ENCODE data around the gene IFIT1B. TPM values are rescaled to one million over a fixed set of nuclear protein-coding genes. Genes with fewer than 3 reads are reported as not detected.
A peak's percentile ranks its signal among the peaks of the same experiment; 100 is the strongest.
"Not testable (repeated sequence)": the region's sequence is repeated elsewhere in the genome, so short reads cannot be mapped to it uniquely, and the experiment has no call there.

IFIT1B gene, protein sequence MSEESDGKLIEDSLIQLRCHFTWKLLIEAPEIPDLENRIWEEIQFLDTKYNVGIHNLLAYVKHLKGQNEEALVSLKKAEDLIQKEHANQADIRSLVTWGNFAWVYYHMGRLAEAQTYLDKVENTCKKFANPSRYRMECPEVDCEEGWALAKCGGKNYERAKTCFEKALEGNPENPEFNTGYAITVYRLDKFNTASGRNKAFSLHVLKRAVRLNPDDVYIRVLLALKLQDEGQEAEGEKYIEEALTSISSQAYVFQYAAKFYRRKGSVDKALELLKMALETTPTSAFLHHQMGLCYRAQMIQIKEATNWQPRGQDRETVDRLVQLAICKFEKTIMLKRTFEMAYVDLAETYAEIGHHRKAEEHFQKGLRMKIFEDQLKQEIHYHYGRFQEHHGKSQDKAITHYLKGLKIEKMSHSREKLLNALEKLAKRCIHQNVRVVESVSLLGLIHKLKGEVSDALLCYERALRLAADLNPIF
- total RNA-seq (10 to 100 TPM in 1 of 7 donors, 1 to 10 TPM in 3, under 1 TPM in 1, not detected in 2; 0.49 to 36.9 (median 2.9) TPM), polyA plus RNA-seq (under 1 TPM in 1 of 3 donors, not detected in 2; 0.04 TPM)
- long read RNA-seq, donor 1, transcript IFIT1B-201 (2 exons, 1,972 nt), result major isoform, 6 of 6 reads
- long read RNA-seq, donor 1, partial matches to known transcripts, result 0 of 6 reads
- long read RNA-seq, donor 1, other reads (novel, unspliced or antisense), result 0 of 6 reads
- long read RNA-seq, donor 2, transcript IFIT1B-201 (2 exons, 1,972 nt), result major isoform, 8 of 8 reads
- long read RNA-seq, donor 2, partial matches to known transcripts, result 0 of 8 reads
- long read RNA-seq, donor 2, other reads (novel, unspliced or antisense), result 0 of 8 reads

DNA sequence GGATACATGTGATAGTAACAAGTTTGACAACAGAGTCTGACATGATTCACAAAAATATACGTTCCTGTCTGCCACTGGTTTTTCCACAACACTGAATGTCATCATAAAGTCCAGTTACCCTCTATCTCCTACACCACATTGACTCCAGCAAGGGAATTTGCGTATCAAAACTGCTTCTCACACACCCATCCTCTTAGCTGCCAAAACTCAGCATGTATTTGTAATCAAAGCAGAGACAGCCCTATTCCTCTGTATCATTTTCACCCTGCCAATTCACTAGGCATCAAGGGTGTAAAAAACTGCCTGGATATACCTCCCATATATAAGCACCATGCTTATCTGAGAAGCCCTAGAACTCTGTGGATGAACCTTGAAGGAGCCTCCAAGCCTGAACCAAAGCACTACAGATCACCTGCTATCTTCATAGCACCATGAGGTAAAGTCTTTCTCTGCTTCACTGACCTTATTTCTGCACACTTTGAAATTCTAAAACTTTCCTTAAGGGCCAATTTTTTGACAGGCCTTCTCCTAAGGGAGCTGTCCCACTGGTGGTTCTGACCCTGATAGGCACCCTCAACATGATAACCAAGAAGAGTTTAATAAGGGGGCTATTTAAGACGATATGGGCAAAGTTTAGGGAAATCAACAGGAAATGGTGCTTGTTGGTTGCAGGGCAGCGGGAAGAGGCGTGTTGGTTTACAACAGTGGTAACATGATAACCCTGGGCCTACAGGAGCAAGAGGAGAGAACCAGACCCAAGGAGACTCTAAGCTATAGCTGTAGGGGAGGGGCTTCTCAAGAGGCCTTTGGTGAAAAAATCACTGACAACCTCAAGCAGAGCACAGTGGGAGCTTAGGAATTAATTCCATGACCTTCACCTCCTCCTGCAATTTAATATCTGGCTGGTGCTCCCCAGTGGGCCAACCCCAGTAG lies at the start of gene IFIT1B:
TSS of gene IFIT1B (plus strand) at position 352 of the 933 bp plus-strand sequence. CDS start at position 432, 80 bp downstream.
- intact Hi-C loops (cut with DNase I; ENCODE audit: low total_unique reads), result no loop called here
- TF ChIP-seq, protein P1, sequence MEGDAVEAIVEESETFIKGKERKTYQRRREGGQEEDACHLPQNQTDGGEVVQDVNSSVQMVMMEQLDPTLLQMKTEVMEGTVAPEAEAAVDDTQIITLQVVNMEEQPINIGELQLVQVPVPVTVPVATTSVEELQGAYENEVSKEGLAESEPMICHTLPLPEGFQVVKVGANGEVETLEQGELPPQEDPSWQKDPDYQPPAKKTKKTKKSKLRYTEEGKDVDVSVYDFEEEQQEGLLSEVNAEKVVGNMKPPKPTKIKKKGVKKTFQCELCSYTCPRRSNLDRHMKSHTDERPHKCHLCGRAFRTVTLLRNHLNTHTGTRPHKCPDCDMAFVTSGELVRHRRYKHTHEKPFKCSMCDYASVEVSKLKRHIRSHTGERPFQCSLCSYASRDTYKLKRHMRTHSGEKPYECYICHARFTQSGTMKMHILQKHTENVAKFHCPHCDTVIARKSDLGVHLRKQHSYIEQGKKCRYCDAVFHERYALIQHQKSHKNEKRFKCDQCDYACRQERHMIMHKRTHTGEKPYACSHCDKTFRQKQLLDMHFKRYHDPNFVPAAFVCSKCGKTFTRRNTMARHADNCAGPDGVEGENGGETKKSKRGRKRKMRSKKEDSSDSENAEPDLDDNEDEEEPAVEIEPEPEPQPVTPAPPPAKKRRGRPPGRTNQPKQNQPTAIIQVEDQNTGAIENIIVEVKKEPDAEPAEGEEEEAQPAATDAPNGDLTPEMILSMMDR (IDR thresholded peaks at IDR 0.05 in 8 of 11, conservative IDR thresholded peaks at IDR 0.05 in 3 of 11), result no peak
- TF ChIP-seq POLR2A (IDR thresholded peaks at IDR 0.05) (no peak), POLR2AphosphoS5 (IDR thresholded peaks at IDR 0.05) (no peak)
- no peaks in the 10 kb centered on the region for H3K27me3 ChIP-seq (replicated peaks in 1 of 7)
- H3K4me3 ChIP-seq, result no peak within 1 kb of the TSS
- no peak within 1 kb of the TSS for H3K27ac ChIP-seq
- WGBS, 5 donors, result 72 to 87% (median 83%) methylated on average over 5 of the region's 5 CpGs
- no peaks in the 10 kb centered on the region for H3K9me3 ChIP-seq
- peaks cover 0 to 21% (median 18%) of the 10 kb centered on the region in 6 donors for H3K4me1 ChIP-seq
- H3K36me3 ChIP-seq, result no peaks in the 10 kb centered on the region
- DNase-seq, result no peak

DNA sequence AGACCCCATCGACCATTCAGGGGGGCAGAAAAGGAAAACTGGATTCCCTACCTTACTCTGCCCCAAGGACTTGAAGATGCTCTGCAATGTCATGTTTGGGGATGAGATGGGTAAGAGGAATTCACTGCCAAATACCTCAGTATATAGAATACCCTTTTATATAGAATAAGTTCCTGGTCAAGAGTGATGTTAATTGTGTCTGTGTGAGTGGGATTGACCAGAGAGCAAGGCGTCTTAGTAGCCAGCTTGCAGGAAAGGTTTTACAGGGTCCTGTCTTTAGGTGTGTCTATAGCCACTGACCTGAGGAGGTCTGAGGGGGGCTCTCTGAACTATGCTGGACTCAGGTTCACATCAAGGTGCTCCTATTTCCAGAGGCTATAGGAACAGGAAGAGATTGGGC lies 48.7 kb upstream of the IFIT1B start:
- 84 to 94% (median 88%) methylated on average over 2 of the region's 2 CpGs for WGBS, 5 donors
- DNase-seq, result no peak
- peaks cover 14 to 76% (median 63%) of the 10 kb centered on the region in 6 donors for H3K4me1 ChIP-seq
- no peaks in the 10 kb centered on the region for H3K9me3 ChIP-seq
- H3K27ac ChIP-seq, result peak overlapping the region in 7 of 8 donors; percentile 38 to 95 (median 88)
- no peaks in the 10 kb centered on the region for H3K36me3 ChIP-seq
- H3K4me3 ChIP-seq, result peak overlapping the region in 6 of 8 donors; percentile 40 to 64 (median 49)
- no peaks in the 10 kb centered on the region for H3K27me3 ChIP-seq (replicated peaks in 1 of 7)
- TF ChIP-seq POLR2AphosphoS5 (IDR thresholded peaks at IDR 0.05), result no peak
- TF ChIP-seq, protein P1 (IDR thresholded peaks at IDR 0.05 in 8 of 11, conservative IDR thresholded peaks at IDR 0.05 in 3 of 11), result no peak
- intact Hi-C loops (cut with DNase I; ENCODE audit: low total_unique reads), result no loop called here

DNA sequence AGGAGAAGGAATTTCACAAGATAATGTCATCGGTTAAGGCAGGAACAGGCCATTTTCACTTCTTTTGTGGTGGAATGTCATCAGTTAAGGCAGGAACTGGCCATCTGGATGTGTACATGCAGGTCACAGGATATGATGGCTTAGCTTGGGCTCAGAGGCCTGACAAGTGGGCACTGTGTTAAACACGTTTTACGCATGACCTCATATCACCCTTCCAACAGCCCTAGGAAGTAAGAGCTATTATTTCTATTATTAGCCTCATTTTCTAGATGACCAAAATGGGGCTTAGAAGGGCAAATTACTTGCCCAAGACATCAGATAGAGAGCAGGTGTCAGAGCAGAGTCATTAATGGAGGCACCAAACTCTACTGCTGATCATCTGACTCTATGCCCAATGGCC lies 47.8 kb upstream of the IFIT1B start:
- H3K4me3 ChIP-seq; H3K27me3 ChIP-seq (replicated peaks in 1 of 7); H3K9me3 ChIP-seq; intact Hi-C loops (cut with DNase I; ENCODE audit: low total_unique reads); DNase-seq; H3K36me3 ChIP-seq: not testable (repeated sequence)
- Histone ChIP-seq H3K27ac (peak overlapping the region; percentile 4 to 95 (median 86)), H3K4me1 (peaks cover 23 to 85% (median 71%) of the 10 kb centered on the region in 6 donors)
- 42 to 63% (median 58%) methylated on average over 2 to 3 of the region's 3 CpGs for WGBS, 5 donors

DNA sequence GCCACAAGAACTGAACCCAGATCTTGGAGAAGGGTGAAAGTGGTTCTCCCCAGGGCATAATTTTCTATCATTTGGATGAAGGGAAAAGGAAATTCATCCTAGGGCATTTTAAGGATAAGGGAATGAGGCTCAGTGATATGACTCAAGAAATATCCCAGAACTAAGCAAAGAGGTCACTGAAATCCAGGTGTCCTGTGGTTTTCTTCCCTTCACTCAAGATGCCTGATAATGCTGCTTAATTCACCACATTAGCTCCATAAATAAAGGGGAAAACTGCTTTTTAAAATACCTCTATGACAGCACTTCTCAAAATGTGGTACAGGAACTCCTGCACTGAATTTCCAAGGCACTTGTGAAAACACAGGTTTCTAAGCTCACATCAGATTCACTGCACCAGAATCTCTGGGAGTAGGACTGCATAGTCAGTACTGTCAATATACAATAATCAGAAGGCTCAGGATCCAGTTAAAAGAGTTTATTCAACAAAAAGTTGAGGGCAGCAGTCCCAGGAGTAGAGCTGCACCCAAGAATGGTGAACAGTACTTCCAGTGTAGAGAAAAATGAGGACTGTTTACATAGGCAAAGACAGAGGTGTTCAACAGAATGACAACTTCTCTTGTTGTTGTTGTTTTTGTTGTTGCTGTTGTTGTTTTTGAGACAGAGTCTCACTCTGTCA lies 47.2 kb upstream of the IFIT1B start:
- no peaks in the 10 kb centered on the region for H3K27me3 ChIP-seq (replicated peaks in 1 of 7)
- intact Hi-C loops (cut with DNase I; ENCODE audit: low total_unique reads), result no loop called here
- peak overlapping the region in 1 of 8 donors; percentile 4 for H3K4me3 ChIP-seq
- H3K4me1 ChIP-seq, result peaks cover 24 to 91% (median 77%) of the 10 kb centered on the region in 6 donors
- no peaks in the 10 kb centered on the region for H3K9me3 ChIP-seq
- H3K27ac ChIP-seq, result peak overlapping the region; percentile 4 to 95 (median 86)
- DNase-seq, result no peak
- TF ChIP-seq, protein P1 (IDR thresholded peaks at IDR 0.05 in 8 of 11, conservative IDR thresholded peaks at IDR 0.05 in 3 of 11), result no peak
- TF ChIP-seq POLR2AphosphoS5 (IDR thresholded peaks at IDR 0.05) (no peak), POLR2A (IDR thresholded peaks at IDR 0.05) (no peak)
- H3K36me3 ChIP-seq, result no peaks in the 10 kb centered on the region

DNA sequence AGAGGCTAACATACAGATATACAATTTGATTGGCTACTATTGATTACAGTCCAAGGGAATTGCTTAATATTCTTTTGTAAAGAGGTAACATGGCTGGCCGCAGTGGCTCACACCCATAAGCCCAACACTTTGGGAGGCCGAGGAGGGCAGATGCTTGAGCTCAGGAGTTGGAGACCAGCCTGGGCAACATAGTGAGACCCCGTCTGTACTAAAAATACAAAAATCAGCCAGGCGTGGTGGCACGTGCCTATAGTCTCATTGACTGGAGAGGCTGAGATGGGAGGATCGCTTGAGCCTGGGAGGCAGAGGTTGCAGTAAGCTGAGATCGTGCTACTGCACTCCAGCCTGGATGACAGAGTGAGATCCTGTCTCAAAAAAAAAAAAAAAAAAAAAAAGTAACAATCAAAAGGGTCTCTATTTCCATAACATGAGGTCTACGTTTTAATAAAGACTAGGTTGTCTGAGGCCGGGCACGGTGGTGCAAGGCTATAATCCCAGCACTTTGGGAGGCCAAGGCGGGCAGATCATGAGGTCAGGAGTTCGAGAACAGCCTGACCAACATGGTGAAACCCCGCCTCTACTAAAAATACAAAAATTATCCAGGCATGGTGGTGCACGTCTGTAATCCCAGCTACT lies 46.3 kb upstream of the IFIT1B start:
- Histone ChIP-seq H3K4me3 (peak overlapping the region in 5 of 8 donors; percentile 34 to 62 (median 43)), H3K4me1 (peaks cover 24 to 100% (median 85%) of the 10 kb centered on the region in 6 donors), H3K27ac (peak overlapping the region; percentile 70 to 95 (median 86))
- H3K9me3 ChIP-seq; H3K36me3 ChIP-seq; intact Hi-C loops (cut with DNase I; ENCODE audit: low total_unique reads); H3K27me3 ChIP-seq (replicated peaks in 1 of 7): not testable (repeated sequence)
- WGBS, 5 donors, result 68 to 75% (median 71%) methylated on average over 14 of the region's 14 CpGs
- DNase-seq, result peak; percentile 66

Measured in spleen (tissue), 13 donors.